NCI-H1930 (cell line): ENCODE measurements around the gene STARD8.
"Not testable (repeated sequence)": the region's sequence is repeated elsewhere in the genome, so short reads cannot be mapped to it uniquely, and the experiment has no call there.

Source experiments
- DNase-seq, 2 experiments: peaks; one replicate each; lab custom pipeline; 2025; lab: John Stamatoyannopoulos, UW

STARD8 gene

DNA sequence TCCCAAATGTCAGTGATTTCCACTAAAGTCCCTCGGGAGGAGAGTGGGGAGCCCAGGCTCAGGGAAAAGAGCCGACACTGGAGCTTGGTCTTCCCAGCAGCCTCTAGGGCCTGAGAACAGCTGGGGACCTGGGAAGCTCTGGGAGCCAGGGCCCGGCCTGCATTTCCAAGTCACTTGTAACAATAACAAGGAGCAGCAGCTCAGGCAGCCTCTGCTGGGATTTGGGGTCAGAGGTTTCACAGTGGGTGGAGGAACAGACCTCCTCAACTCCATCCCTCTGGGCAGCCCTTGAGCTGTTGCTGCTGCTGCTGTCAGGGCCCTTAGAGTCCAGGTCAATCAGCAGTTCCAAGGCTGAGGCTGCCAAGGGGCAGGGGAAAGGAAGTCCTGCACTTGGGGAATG is 11.1 kb downstream of the STARD8 start:
- no peak for DNase-seq

DNA sequence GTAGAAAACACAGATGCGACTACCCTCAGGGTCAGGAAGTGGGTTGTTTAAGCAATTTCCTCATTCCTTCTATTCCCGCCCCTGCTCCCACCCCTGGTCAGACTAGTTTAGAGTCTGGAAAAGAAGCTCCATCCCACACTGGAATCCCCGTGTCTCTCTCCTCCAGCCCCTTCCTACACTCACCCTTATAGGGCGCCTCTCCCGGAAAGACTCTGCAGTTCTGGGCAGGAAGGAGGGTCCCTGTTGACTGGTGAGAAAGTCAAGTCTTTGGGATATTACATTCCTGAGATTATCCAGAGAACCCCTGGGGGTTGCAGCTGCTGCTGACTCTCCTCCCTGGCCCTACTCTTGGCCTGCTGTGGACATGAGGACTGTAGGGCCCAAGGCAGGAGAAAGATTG is 11.9 kb downstream of the STARD8 start:
- no peak for DNase-seq

DNA sequence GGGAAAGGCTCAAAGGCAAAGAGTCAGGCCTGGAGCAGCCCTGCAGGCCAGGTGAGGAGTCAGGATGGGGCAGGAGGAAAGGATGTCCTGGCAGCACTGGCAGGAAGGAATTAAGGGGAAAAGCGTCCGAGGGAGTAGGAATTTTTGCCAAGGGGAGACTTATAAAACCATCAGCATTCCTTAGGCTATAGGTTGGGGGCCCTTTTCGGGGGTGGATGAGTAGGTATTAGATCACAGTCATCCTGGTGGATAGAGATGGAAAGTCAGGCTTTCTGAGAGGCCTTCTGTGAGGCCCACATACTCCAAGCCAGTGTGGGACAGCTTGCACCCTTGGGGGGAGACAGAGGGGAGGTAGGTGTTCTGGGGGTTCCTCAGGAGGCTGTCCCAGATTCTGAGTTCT is 12.3 kb downstream of the STARD8 start:
- DNase-seq: no peak

DNA sequence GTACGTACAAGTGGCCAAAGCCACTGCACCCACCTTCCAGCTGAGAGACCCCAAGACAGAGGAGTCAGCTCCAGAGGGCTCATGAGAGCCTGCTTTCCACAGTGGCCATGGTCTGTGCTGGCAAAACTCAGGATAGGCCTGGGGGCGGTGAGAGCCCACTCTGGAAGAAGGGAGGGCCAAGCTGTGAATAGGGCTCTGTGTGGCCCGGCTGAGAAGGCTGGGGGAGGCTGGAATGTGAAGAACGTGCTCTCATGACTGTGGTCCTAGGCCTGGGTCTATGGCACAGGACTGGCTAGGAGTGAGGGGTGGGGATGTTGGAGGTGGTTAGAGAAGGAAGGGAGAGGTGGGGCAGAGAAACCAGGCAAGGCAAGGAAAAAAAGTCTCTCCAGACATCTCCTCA is 13.3 kb downstream of the STARD8 start:
- DNase-seq: no peak

DNA sequence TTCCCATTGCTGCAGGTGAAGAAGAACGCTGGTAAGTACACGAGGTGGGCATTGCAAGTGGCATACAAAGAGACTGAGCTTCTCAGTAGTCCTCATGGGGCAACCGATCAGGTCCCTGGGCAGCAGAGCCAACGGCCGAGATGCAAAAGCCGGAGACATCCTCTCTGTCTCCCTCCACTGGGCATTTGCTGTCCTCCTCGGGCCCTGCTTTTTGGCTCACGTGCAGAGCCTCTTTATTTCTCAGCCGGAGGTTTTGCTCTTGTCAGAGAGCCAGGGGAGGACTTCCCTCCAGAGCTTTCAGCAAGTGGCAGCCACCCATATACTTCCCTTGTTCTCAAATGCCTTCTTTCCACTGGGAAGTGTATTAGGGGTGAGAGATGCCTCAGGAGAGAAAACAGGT is 18.0 kb downstream of the STARD8 start:
- no peak for DNase-seq

DNA sequence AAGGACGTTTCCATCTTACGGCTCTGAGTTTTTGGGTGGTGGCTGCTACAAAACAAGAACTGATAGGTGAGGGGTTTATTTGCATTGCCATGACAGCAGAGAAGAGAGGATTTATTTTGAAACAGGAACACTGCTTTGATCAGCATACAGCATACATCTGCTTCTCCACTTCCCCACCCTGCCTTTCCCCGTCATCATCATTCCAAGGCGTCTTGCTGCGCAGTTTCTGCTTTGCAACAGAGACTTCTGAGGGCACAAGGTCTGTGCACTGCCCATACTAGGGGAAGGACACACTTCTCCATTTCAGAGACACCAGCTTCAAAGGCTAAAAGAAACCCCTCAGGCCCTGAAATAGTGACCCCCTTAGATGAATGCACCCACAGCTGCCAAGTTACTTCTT is 19.1 kb downstream of the STARD8 start:
- no peak for DNase-seq

DNA sequence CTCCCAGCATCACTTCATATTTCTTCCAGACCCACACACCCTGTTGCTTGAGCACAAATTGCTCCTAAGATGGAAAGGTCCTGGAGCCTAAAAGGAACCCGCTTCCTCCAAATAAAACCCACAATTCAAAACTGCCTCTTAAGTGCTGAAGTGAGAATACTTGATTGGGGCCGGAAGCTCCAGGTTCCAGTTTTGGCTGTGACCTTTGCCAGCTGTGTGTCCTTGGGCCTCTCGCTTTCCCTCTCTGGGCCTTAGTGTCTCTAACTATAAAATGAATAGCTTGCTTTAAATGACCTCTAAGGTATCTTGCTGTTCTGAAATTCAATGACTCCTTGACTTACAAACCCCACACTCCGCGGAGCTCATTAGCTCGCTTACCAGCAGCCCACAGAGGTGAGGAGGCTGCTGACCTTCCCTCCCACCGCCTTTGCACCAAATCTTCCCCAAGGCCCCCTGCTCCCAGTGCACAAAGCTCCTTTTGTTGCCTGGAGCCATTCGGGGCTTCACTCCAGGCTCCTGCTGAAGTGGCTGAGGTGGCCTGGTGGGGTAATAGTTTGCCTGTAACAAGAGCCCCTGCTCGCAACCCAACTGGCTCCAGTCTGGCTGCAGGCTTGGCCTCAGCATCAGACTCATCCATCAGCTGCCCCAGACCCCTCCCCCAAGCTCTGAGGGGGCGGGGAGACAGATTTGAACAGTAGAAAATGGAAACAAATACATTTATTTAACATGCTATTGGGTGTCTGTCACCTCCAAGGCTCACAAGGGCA is 21.8 kb downstream of the STARD8 start:
- no peak for DNase-seq

DNA sequence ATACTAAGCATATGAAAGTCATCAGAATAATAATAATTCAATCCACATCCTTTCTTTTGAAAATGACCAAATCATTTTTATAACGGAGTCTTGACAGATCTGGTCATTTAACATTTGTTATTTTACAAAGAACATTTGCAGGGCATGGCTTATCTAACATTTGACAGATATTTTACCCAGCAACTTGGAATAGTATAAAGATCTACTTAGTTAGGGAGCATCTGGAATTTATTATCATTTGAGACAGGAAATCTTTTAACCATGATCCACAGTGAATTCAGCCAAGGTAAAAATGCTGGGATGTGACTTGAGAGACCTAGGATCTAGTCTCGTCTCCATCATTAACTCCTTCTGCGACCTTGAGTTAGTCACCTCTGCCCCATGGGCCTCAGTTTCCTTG is 22.4 kb downstream of the STARD8 start:
- DNase-seq: no peak

DNA sequence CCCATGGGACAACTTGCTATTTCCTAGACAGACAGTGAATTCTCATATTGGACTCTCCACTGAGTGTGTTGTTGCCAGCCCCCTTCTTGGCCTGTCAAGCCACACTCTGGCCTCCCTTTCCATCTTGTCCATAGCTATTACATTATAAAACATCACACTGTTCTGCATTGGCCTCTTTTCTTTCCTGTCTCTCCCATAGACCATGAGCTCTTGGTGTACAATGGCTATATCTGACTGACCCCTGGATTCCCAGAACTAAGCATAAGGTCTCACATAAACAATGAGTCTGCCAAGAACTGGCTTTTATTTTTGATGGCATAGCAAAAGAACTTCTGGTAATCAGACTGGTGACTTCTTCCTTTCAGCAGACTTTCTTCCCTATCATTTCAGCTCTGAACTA is 23.8 kb downstream of the STARD8 start:
- DNase-seq: no peak

DNA sequence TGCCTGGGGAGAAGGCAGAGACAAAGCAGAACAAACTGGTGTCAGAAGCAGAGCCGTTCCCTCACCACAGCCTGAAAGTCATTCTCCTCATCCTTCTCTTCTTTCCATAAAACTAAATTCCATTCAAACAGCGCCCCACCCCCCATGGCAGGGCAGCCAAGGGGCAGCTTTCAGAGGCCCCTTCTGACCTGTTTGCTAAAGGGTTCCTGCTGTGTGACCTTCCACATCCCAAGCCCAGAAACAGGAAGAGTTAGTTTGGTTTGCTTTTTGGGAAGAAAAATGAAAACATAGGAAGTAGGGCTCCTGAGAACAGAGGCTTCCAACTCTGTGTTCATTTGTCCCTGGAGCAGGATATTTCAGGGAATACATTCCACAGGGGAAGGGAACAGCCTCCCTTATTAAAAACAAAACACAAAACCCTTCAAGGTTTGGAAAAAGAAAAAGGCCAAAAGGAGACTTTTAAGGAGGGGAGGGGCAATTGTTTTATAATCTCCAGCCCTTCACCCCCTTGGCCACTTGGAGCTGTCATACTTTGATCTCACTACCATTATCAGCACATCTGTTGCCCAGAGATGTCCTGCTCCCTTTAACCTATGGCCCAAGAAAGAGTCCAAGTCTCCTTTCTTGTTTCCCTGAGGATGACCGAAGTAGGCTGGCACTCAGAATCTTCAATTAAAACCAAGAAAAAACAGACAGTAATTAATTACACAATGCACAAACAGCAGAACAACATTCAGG is 25.3 kb downstream of the STARD8 start:
- no peak for DNase-seq

DNA sequence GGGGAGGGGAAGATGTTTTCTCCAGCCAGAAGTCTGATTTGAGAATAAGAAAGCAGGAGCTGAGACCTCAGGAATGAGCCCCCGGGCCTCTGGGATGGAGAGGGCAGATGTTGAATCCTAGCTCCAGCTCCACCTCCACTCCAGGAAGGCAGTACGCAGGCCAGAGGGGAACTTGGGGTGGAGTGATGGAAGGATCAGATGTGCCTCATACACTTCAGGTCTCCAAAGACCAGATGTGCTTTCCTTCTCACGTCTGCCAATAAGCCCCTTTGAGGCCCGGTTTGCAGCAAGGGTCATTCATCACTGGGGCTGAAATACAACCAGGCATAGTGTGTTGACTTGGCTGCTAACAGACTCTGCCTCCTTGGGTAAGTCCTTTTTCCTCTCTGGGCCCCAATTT is 28.1 kb downstream of the STARD8 start:
- no peak for DNase-seq

DNA sequence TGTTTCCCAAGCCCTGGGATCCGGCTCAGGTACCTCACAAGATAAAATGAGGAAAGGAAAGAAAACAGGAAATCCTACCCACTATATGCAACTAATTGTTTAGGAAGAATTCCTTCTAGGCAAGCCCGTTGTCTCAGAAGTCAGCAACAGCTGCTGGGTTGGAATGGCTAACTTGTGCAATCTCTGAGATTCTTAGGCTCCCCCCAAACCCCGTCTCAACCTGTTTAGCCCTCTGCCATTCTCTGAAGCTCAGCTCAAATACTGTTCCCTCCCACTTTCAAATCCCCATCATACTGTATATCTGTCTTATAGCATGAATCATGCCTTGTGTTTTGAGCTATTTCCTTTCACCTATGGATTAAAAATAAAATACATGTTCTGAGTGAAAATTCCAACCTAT is 28.9 kb downstream of the STARD8 start:
- DNase-seq: no peak

DNA sequence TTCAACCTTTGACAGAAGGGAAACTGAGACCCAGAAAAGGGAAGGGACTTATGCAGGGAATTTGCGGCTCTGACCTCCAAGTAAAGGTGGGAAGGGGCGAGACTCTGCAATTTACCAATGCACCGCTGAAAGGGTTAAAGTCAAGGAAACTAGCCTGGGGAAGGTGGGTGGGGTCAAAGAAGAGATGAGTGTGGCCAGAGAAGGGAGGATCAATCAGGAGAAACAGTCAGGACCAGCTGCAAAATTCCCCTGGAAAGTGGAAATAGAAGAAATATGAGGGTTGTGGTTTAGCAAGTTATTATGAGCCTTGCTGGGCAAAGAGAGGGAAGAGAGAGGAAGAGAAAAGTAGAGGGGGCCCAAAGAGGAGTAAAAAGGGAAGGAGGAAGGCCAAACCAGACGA is 30.5 kb downstream of the STARD8 start:
- DNase-seq: no peak

DNA sequence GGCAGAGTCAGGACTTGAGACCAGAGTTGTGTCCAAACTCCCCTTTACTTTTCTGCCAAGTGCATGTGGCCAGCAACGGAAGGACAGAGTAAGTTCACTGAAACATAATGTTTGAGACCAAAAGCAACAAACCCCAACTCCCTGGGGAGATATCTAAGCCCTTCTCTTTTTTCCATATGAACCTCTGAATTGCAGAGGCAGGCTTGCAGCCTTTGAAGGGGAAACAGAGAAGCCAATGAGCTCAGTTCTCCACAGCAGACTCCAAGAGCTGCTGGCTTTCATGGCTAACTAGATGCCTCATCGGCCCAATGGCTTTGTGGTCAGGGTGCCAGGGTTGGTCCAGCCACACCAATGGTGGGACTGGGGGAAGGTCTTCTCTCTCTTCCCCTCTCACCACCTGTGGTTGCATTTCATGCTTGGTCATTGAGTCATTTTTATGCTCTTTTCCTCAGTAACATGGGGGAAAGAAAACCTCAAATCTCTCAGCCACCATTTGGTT is 34.0 kb downstream of the STARD8 start:
- no peak for DNase-seq

DNA sequence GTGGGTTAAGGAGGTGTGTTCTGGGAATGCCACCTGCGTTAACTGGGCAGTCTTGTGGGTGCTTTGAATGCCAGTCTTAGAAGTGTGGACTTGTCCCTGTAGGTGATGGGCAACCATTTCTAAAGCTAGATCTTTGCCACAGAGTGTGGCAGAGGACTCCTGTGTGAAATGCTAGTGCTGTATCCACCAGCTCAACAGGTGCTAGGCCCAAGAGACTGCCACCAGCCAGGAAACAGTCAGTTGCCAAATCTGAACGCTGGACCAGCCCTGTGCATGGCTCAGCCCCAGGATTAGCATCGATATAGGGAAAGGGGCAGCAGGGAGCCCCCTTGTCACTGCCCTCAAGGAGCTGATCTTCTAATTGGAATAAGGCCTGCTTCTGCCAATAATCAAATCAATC is 35.3 kb downstream of the STARD8 start:
- DNase-seq: no peak

DNA sequence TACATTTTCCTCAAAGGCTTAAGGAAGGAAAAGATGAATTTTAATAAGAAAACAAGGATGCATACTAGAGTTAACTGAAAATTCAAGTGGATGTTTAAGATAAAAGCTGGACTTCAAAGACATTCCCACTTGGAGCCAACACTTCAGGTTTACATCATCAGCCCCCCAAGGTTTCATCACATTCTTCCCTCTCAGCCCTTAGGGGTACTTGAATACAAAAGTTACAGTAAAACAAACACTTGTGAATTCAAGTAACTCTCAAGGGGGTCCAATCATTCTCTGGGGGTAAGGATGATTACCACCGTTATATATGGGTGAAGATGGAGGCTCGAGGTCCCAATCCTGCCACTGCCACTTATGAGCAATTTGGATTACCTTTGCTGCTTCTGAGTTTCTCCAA is 36.1 kb downstream of the STARD8 start:
- no peak for DNase-seq

DNA sequence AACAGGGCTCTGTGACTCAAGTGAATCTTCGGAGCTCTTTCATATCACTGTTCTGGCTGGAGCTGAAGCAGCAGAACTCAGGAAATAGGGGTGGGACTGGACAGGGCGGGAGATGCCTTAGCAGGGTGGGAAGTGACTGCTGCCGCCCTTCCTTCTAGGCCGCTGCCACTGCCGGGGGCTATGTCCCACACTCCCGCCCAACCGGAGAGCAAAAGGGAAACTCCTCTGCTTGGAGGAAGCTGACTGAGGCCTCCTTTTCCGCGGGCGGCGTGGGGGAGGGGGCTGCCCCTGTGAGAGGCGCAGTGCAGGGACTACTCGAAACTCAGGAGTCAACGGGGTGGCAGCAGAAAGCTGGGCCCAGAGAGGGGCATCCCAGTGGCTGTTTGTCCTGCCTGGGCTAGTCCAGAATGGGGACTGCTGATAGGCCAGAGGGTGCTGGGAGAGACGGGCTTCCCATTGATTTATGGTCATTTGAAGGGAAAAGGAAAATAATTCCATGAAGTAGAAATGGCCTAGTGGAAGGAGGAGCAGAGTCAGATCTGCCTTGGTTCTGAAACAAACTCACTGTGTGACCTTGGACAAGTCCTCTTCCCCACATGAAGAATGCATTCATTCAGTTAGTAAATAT is 36.9 kb downstream of the STARD8 start:
- no peak for DNase-seq

DNA sequence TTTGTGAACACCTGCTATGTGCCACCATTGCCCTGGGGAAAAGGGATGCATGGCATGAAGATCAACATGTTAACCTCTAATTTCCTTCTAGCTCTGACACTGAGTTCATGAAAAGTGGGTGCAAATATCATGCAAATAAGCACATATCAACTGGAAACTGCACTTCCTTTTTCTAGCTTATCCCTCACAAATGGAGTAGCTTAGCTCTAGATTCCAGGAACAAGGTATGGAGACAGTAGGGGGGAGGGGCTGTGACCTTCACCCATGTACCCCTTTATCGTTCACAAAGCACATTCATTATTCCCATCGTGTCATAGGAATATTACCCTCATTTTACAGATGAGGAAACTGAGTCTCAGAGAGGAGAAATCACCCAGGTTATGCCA is 37.4 kb downstream of the STARD8 start:
- no peak for DNase-seq

DNA sequence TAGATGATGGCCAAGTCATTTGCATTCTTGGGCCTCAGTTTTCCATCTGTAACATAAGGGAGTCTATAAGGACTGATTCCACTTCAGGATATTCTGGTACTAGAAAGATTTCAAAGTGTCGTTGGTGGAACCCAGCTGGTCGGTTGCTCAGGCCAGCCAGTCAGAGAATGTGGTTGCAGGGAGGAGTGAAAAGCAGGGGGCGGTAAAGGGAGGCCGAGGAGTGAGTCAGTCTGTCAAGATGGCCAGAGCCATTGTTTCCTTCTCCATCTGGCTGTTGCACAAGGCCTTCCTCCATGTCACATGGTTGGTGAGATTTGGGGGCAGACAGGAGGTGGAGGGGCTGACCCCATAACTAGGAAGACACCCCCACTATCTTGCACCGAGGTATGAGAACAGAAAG is 38.2 kb downstream of the STARD8 start:
- DNase-seq: no peak

DNA sequence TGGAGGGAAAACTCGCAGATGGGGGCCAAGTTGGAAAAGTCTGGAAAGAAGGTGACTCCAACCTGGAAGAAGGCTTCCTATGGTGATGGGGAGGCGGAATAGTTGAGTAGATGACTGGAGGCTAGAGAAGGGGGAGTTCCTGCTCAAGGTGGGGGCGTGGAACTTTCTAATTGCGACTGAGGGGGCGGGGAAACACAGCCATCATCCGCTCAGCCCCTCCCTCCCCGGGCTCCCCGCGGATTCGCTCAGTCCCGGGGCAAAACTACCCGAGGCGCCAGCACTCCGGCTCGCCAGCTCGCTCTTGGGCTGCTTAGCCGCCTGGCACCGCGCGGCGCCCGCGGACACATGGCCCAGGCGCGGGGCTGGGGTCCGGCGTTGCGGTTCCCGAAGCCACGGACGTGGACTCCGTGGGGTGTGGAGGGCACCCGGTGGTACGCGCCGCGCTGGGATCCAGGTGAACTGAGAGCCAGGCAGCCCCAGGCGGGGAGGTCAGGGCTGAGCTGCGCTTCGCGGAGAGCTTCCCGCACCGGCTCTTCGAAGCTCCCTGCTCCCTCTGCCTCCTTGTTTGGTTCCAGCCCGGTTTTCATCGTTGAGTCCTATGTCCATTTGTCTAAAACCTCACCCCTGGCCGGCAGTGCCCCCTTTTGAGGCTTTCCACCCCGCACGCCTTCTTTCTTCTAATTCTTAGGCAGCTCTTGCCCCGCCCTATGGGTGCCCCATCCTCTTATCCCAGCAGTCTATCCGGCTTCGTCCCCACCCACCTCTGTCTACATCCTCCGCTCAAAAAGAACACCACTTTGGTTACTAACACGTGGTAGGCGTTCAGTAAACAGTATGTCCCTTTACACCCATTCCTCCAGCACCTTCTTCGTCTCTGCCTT is 38.9 kb downstream of the STARD8 start:
- DNase-seq: no peak

DNA sequence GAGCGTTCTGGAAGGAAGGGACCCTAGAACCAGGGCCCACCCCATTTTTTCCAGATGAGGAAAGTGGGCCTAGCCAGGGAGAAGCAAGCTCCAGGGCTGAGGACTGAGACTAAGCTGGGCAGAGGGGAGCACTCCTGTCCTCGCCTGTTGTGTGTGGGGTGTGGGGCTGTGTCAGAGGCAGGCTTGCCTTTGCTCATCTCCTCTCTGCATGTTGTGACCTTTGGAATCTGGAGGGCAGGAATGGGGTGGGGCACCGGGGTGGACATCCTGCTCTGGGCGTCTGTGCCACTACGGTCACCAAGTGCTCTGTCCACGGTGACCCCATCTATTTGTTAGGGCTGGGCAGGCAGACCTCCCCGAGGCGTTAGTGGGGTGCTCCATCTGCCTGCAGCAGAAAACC is 41.5 kb downstream of the STARD8 start:
- not testable (repeated sequence) for DNase-seq

DNA sequence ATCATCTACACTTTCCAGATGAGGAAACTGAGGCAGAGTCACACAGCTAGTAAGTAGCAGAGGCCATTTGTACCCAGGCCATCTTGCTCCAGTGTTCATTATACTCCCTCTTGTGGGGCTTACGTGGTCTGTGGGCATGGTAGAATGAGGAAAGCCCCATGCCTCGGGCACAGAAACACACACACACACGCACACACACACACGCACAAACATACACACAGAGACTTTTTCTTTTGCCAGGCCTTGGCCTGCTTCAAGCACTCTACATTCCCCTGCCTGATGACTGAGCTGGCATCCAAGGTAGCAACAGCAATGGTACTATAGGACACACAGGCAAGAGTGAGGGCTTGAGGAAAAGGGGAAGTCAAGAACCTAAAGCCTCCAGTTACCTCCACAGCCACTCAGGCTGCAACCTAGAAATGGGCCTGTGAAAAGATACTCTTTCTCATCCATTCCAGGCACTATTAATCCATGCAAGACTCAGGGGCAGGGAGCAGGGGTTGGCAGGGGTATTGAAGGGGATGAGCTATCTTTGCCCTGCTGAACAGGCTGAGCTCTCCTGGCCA is 43.6 kb downstream of the STARD8 start:
- no peak for DNase-seq
